Measurements from ENCODE around the gene ALDH3A1.

ALDH3A1 gene

DNA sequence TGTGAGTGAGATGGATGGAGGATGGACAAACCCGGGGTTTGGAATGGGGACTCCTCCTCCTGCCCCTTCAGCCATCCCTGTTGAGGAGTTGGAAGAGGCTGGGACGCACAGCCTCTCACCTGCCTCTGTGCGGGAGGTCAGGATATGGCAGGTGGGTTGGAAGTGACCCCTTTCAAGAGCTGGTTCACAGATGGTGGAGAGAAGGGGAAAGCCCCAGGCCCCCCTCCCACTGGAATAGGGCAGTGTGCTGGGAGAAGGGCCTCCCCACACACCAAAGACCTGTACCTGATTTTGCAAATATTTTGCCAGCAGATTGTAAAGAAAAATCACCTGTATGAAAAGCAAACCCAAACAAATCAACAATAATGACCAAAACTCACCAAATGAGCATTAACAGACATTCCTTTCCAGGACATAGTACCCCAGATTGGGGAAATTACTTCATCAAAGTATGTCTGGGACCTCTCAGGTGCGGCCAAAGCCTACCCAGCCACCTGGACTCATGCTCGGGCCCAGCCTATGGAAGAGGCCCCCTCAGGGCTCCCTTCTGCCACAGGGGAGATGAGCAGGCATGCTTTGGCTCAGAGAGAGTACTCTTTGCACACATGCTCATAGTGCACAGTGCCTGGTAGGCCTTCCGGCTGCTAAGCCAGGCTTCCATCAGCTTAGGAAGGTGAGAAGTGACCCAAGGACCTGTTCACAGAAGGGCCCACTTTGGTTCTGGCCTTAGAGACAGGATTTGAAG lies 39.5 kb downstream of the ALDH3A1 start:
- H3K27ac ChIP-seq (ENCODE audit: low read depth, low read length): no peak overlapping the region
- H3K36me3 ChIP-seq (ENCODE audit: control insufficient read depth, insufficient read depth, low read length): no peaks in the 10 kb centered on the region
- no peaks in the 10 kb centered on the region for H3K4me1 ChIP-seq (ENCODE audit: control insufficient read depth, insufficient read depth, low read length)
- no peaks in the 10 kb centered on the region for H3K27me3 ChIP-seq (ENCODE audit: control insufficient read depth, insufficient read depth, low read length)
- H3K4me3 ChIP-seq (ENCODE audit: low read length): no peak overlapping the region
- H3K9ac ChIP-seq (ENCODE audit: low read length): no peak overlapping the region

GRCh38 chr17:19707728-19708221 lies 40.3 kb downstream of the ALDH3A1 start:
- H3K36me3 ChIP-seq (ENCODE audit: control insufficient read depth, insufficient read depth, low read length): no peaks in the 10 kb centered on the region
- H3K27me3 ChIP-seq (ENCODE audit: control insufficient read depth, insufficient read depth, low read length): no peaks in the 10 kb centered on the region
- H3K4me3 ChIP-seq (ENCODE audit: low read length): no peak overlapping the region
- H3K9ac ChIP-seq (ENCODE audit: low read length): no peak overlapping the region
- no peak overlapping the region for H3K27ac ChIP-seq (ENCODE audit: low read depth, low read length)
- H3K4me1 ChIP-seq (ENCODE audit: control insufficient read depth, insufficient read depth, low read length): no peaks in the 10 kb centered on the region

DNA sequence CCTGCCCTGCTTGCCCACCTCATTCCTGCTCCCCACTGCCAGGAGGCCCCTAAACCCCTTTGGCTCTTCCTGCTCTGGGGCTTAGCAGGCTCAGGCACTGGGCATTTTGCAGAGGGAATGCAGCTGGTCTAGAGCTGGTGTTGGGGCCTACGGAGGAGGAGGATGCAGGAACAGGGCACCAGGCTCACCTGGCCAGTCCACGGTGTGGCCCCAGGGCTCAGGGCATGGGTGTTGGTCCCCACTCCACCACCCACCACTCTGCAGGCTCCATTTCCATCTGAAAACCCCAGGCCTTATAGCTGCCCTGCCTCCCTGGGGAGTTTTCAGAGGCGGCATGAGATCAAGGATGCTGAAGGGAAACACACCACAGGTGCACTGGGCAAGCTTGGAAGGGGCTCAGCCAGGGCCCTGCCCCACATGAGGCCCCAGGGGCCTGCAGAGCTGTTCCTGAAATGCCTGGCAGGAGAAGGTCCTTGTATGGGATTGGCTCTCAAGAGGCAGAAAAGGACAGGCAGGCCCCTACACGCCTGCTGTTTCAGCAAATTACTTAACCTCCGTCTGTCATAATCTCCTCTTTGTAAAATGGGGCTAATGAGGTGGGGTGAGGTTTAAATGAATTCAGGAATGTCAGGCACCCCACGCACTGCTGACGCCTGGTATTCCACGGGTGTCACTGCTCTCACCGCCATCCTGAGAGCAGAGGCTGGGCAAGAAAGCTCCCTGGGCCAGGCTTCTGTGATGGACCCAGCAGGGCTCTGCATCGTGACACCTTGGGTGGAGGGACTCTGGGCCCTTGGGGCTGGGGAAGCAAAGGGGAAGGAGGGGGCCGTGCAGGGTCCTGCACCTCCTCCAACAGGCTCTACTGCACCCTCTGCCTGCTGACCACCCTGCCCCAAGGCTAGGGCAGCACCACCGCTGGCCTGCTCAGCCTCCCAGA lies 41.0 kb downstream of the ALDH3A1 start:
- Histone ChIP-seq H3K27ac (ENCODE audit: low read depth, low read length) (no peak overlapping the region), H3K4me3 (ENCODE audit: low read length) (no peak overlapping the region), H3K4me1 (ENCODE audit: control insufficient read depth, insufficient read depth, low read length) (no peaks in the 10 kb centered on the region)

GRCh38 chr17:19705771-19706770 lies 42.0 kb downstream of the ALDH3A1 start:
- H3K36me3 ChIP-seq (ENCODE audit: control insufficient read depth, insufficient read depth, low read length): no peaks in the 10 kb centered on the region
- H3K4me1 ChIP-seq (ENCODE audit: control insufficient read depth, insufficient read depth, low read length): no peaks in the 10 kb centered on the region
- H3K9ac ChIP-seq (ENCODE audit: low read length): no peak overlapping the region
- no peak overlapping the region for H3K27ac ChIP-seq (ENCODE audit: low read depth, low read length)
- H3K4me3 ChIP-seq (ENCODE audit: low read length): no peak overlapping the region
- H3K27me3 ChIP-seq (ENCODE audit: control insufficient read depth, insufficient read depth, low read length): no peaks in the 10 kb centered on the region

More for the DNA sequence above, 41.0 kb downstream of the ALDH3A1 start:
- Histone ChIP-seq H3K27me3 (ENCODE audit: control insufficient read depth, insufficient read depth, low read length) (no peaks in the 10 kb centered on the region), H3K9ac (ENCODE audit: low read length) (no peak overlapping the region), H3K36me3 (ENCODE audit: control insufficient read depth, insufficient read depth, low read length) (no peaks in the 10 kb centered on the region)

DNA sequence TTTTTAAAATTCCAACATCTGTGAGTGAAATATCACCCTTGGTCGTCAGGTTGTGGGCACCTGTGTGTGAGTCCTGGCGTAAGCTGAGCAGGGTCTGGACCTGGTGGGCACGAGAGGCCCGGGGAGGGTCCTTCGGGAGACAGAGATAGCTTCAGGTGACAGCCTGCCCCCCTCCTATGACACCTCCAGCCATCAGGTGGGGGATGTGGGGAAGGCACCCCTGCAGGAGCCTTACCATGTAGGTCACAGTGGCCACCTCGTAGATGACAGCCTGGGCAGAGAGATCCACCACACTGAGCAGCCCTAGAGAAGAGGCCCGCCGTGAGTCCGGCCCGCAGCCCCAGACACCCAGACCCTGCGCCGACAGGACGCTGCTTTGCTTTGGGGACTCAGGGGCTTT lies 42.9 kb downstream of the ALDH3A1 start:
- no peak overlapping the region for H3K4me3 ChIP-seq (ENCODE audit: low read length)
- H3K27me3 ChIP-seq (ENCODE audit: control insufficient read depth, insufficient read depth, low read length): no peaks in the 10 kb centered on the region
- H3K36me3 ChIP-seq (ENCODE audit: control insufficient read depth, insufficient read depth, low read length): no peaks in the 10 kb centered on the region
- H3K4me1 ChIP-seq (ENCODE audit: control insufficient read depth, insufficient read depth, low read length): no peaks in the 10 kb centered on the region
- no peak overlapping the region for H3K9ac ChIP-seq (ENCODE audit: low read length)
- H3K27ac ChIP-seq (ENCODE audit: low read depth, low read length): no peak overlapping the region

DNA sequence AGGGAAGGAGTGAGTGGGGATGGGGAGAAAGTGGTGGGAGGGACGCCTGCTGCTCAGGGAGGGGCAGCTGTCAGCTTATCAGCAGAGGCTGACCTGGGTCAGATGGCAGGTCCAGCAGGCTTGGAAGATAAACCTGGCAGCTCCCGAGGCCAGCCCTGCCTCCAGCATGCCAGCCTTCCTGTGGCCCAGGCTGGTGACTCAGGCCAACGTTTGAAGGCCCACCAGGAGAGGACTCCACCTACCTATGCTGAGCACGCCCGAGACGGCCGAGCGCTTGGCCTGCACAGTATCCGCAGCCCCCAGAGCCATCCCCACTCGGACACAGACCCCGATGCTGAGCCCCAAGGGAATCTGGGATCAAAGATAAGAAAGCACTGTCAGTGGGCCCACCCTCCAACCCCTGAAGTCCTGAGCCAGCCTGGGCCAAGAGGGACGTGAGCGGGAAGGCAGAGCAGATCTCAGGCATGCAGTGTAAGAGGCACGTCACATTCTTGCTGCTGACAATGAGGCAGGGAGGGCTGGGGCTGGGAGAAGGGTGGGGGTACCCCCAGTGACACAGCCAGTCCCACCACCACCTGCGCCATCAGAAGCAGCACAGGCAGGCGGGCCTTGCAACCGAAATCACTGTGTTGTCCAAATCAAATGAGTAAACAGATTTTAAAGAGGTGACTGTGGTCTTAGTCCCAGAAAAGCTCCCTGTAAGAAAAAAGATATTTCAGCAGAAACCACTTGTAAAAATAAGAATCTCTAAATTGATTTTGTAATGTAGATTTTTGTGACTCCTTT lies 44.1 kb downstream of the ALDH3A1 start:
- Histone ChIP-seq H3K9ac (ENCODE audit: low read length) (no peak overlapping the region), H3K27ac (ENCODE audit: low read depth, low read length) (no peak overlapping the region), H3K27me3 (ENCODE audit: control insufficient read depth, insufficient read depth, low read length) (no peaks in the 10 kb centered on the region), H3K4me1 (ENCODE audit: control insufficient read depth, insufficient read depth, low read length) (no peaks in the 10 kb centered on the region), H3K36me3 (ENCODE audit: control insufficient read depth, insufficient read depth, low read length) (no peaks in the 10 kb centered on the region), H3K4me3 (ENCODE audit: low read length) (no peak overlapping the region)

GRCh38 chr17:19703106-19703827 lies 44.8 kb downstream of the ALDH3A1 start:
- H3K27ac ChIP-seq (ENCODE audit: low read depth, low read length): no peak overlapping the region
- no peaks in the 10 kb centered on the region for H3K4me1 ChIP-seq (ENCODE audit: control insufficient read depth, insufficient read depth, low read length)
- no peak overlapping the region for H3K9ac ChIP-seq (ENCODE audit: low read length)

DNA sequence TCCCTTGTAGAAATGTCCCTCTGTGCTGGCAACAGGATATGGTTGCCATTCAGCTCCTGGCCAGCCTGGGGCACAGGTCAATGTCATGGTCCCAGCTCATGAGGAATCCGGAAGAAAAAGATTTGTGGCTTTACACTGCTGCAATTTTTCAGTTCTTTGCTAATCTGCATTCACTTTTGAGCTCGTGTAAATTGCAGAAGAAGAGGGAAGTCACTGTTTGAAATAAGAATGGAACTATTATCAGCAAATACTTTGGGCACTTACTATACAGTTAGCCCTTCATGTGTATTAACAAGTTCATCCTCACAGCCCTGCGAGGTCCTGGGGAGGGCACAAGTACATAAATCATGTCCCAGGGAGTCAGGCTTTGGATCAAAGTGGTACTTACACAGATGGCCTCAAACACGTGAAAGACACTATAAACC lies 45.9 kb downstream of the ALDH3A1 start:
- Histone ChIP-seq H3K27me3 (ENCODE audit: control insufficient read depth, insufficient read depth, low read length) (no peaks in the 10 kb centered on the region), H3K27ac (ENCODE audit: low read depth, low read length) (no peak overlapping the region), H3K4me3 (ENCODE audit: low read length) (no peak overlapping the region), H3K9ac (ENCODE audit: low read length) (no peak overlapping the region), H3K4me1 (ENCODE audit: control insufficient read depth, insufficient read depth, low read length) (no peaks in the 10 kb centered on the region), H3K36me3 (ENCODE audit: control insufficient read depth, insufficient read depth, low read length) (no peaks in the 10 kb centered on the region)

More at GRCh38 chr17:19703106-19703827, 44.8 kb downstream of the ALDH3A1 start:
- Histone ChIP-seq H3K36me3 (ENCODE audit: control insufficient read depth, insufficient read depth, low read length) (no peaks in the 10 kb centered on the region), H3K27me3 (ENCODE audit: control insufficient read depth, insufficient read depth, low read length) (no peaks in the 10 kb centered on the region), H3K4me3 (ENCODE audit: low read length) (no peak overlapping the region)

All from rectal smooth muscle tissue (tissue), 1 donor.